A673 (cell line): ENCODE results near the gene NDST1. TPM values are rescaled to one million over a fixed set of nuclear protein-coding genes. Genes with fewer than 3 reads are reported as not detected.

Source experiments
- BruUV-seq: library from RNA; stranded (reverse); fragments of 400-500 nt; replicated peaks from 2 replicates; lab custom pipeline; 2021; lab: Mats Ljungman, UMichigan
- CTCF ChIA-PET: fragments of 300-600 bp; sonication (Branson Sonifier 250); formaldehyde crosslinking; loops from one replicate; lab custom pipeline; 2022; ENCODE audit warnings: antibody characterized with exemption; lab: Charles Lee
- POLR2A ChIA-PET: fragments of 300-600 bp; sonication (Branson Sonifier 250); formaldehyde crosslinking; loops from one replicate; lab custom pipeline; 2022; ENCODE audit warnings: antibody characterized with exemption; ENCODE audit not compliant: low non-redundant PET; lab: Charles Lee
- DNase-seq: peaks from one replicate; pipeline ENCODE4 v3.0.0-alpha.2; 2015; ENCODE audit warnings: low spot score
- H3K27ac ChIP-seq: fragments of 200-600 bp; sonication (generic); 2 replicates; pipeline ENCODE4 v1.5.1; 2016; ENCODE audit warnings: mixed run types, low read depth, mild to moderate bottlenecking, mixed read lengths, antibody characterized with exemption, low read length; ENCODE audit not compliant: poor library complexity, severe bottlenecking
- H3K27me3 ChIP-seq: fragments of 200-600 bp; sonication (generic); replicated peaks from 2 replicates; pipeline ENCODE4 v1.6.1; 2017; ENCODE audit warnings: mixed run types, low read depth, mild to moderate bottlenecking, mixed read lengths, antibody characterized with exemption, low read length; ENCODE audit not compliant: insufficient read depth, poor library complexity
- H3K36me3 ChIP-seq: fragments of 200-600 bp; sonication (generic); 2 replicates; pipeline ENCODE4 v1.6.1; 2016; ENCODE audit warnings: mixed run types, mild to moderate bottlenecking, mixed read lengths, antibody characterized with exemption, low read length; ENCODE audit not compliant: insufficient read depth, poor library complexity, severe bottlenecking
- H3K4me1 ChIP-seq: fragments of 200-600 bp; sonication (generic); 2 replicates; pipeline ENCODE4 v1.6.1; 2017; ENCODE audit warnings: mixed run types, mild to moderate bottlenecking, mixed read lengths, antibody characterized with exemption, low read length; ENCODE audit not compliant: insufficient read depth, poor library complexity, severe bottlenecking
- H3K4me3 ChIP-seq: fragments of 200-600 bp; sonication (generic); 2 replicates; pipeline ENCODE4 v1.5.1; 2016; ENCODE audit warnings: low read depth, mixed run types, mild to moderate bottlenecking, mixed read lengths, low read length; ENCODE audit not compliant: poor library complexity, severe bottlenecking
- H3K9me3 ChIP-seq: fragments of 200-600 bp; sonication (generic); 2 replicates; pipeline ENCODE4 v1.6.1; 2016; ENCODE audit warnings: mixed run types, low read depth, mild to moderate bottlenecking, mixed read lengths, antibody characterized with exemption, low read length; ENCODE audit not compliant: poor library complexity, severe bottlenecking
- EZH2 ChIP-seq: fragments of 200-600 bp; sonication (generic); IDR thresholded peaks from 2 replicates; pipeline ENCODE4 v1.6.1; 2017; ENCODE audit warnings: borderline replicate concordance, low read depth, mild to moderate bottlenecking, mixed read lengths, antibody characterized with exemption, low read length; ENCODE audit not compliant: poor library complexity, severe bottlenecking
- intact Hi-C: fragments of 100-400 bp; cut with micrococcal nuclease; formaldehyde crosslinking; loops from one replicate; pipeline ENCODE4 v1.10.0; 2022; ENCODE audit not compliant: unreplicated experiment
- total RNA-seq: library from RNA; stranded (reverse); gene quantifications from 2 replicates; pipeline ENCODE4 v1.2.3, GENCODE V29; 2021
- TF ChIP-seq, protein P1 (sequence below): fragments of 300-800, 200-600 bp; sonication (generic); conservative IDR thresholded peaks from 2 replicates; pipeline ENCODE4 v1.5.1; 2017; ENCODE audit warnings: low read depth, mild to moderate bottlenecking, antibody characterized with exemption, low read length, moderate library complexity, mixed read lengths

The NDST1 gene
- total RNA-seq, 1 experiment from 2014 or later, result 44.0 TPM

DNA sequence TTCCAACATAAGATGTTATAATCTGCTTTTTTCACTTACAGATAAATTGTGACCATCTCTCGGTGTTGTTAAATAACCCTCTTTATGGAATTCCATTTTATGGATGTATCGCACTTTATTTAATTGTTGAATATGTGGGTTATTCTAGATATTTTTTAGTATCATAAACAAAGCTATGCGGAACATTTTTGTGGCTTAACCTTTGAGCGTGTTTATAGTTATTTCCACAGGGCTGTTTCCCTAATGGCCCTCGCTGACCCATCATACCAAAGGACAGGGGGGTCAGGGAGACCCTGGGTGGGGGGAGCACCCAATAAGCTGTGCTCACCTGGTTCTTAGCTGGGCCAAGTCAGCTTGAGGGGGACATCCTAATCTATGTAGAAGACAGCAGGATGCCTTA, 65.3 kb downstream of the NDST1 start:
- CTCF ChIA-PET, result no interaction called here
- POLR2A ChIA-PET, result no interaction called here
- DNase-seq, result no peak
- Histone ChIP-seq H3K27me3 (no peaks in the 10 kb centered on the region), H3K36me3 (no peaks in the 10 kb centered on the region), H3K9me3 (no peaks in the 10 kb centered on the region), H3K27ac (no peak overlapping the region), H3K4me1 (no peaks in the 10 kb centered on the region), H3K4me3 (no peak overlapping the region)
- TF ChIP-seq EZH2, result no peak
- TF ChIP-seq, protein P1, sequence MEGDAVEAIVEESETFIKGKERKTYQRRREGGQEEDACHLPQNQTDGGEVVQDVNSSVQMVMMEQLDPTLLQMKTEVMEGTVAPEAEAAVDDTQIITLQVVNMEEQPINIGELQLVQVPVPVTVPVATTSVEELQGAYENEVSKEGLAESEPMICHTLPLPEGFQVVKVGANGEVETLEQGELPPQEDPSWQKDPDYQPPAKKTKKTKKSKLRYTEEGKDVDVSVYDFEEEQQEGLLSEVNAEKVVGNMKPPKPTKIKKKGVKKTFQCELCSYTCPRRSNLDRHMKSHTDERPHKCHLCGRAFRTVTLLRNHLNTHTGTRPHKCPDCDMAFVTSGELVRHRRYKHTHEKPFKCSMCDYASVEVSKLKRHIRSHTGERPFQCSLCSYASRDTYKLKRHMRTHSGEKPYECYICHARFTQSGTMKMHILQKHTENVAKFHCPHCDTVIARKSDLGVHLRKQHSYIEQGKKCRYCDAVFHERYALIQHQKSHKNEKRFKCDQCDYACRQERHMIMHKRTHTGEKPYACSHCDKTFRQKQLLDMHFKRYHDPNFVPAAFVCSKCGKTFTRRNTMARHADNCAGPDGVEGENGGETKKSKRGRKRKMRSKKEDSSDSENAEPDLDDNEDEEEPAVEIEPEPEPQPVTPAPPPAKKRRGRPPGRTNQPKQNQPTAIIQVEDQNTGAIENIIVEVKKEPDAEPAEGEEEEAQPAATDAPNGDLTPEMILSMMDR, result no peak
- no TSS peak for BruUV-seq
- intact Hi-C loops, result no loop called here

DNA sequence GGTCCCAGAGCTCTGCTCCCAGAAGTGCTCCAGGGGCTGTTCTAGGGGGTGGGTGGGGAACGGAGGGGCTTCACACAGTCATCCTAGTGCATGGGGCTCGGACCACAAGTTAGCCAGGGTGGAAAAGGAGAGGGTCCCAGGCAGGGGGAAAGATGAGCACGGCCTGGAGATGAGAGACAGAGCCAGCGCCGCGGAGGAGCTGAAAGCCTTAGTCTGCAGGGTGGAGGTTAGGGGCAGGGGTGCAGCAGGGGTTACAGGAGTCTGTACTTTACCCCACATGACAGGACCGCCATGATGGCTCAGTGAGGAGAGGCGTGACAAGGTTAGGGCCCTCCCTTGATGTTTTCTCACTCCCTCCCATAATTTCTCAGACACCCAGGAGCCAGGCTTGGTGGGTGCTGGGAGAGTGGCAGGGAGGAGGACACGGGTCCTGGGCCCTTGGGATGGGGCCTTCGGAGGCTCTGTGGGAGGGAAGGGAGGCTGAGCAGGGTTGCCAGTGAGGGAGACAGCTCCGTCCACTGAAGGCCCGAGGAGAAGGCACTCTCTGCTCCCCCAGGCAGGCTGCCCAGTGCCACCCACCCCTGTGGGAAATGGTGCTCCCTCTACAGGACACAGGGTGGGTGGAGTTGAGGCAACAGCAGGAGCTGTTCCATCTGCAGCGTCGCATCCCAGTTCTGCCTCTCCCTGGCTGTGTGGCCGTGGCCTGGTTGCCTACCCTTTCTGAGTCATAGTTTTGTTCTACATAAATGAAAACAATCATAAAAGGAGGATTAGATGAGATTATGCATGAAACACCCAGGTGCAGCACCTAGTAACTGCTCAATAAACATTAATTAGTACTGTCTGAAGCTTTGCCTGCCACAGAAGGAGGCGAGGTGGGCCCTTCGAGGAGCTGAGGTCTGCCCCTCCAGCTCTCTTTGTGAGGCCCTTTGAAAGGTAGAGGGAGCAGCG, 66.2 kb downstream of the NDST1 start:
- CTCF ChIA-PET, result no interaction called here
- H3K9me3 ChIP-seq, result no peaks in the 10 kb centered on the region
- DNase-seq, result no peak
- no peaks in the 10 kb centered on the region for H3K27me3 ChIP-seq
- H3K4me1 ChIP-seq, result no peaks in the 10 kb centered on the region
- POLR2A ChIA-PET, result no interaction called here
- intact Hi-C loops, result no loop called here
- no peak overlapping the region for H3K27ac ChIP-seq
- no peak for TF ChIP-seq EZH2
- TF ChIP-seq, protein P1, result peak; percentile 39
- no peaks in the 10 kb centered on the region for H3K36me3 ChIP-seq
- no peak overlapping the region for H3K4me3 ChIP-seq
- BruUV-seq, result no TSS peak

DNA sequence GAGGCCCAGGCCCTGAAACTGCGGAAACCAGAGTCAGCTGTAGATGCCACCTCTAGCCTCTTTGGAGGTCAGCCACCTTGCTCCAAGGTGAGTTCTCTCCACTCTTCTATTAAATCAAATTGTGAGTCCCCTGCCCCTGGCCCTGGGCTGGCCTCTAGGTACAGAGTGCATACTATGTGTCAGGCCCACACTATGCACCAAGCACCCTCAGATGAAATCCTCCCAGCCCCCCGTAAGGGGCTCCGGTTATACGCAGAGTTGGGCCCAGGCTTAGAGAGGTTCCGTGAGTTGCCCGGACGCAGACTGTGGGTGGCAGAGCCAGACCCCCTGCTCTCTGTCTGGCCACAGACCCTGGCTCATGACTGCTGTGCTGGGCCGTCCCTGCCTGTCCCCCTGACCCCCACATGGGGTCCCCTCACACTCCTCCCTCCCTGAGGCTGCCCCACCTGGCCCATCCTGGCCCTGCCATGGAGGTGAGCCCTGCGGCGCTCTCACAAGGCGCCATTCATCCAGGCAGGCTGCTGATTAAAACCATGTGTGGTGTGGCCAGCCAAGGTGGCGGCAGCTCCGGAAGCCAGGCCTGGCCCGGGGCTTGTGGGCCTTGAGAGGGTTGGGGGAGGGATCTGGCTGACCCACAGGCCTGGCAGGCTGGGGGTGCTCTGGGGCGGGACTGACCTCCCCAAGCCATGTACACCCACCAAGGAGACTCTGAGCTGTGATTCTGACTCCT, 67.1 kb downstream of the NDST1 start:
- no peaks in the 10 kb centered on the region for H3K27me3 ChIP-seq
- no peaks in the 10 kb centered on the region for H3K36me3 ChIP-seq
- DNase-seq, result no peak
- no peaks in the 10 kb centered on the region for H3K9me3 ChIP-seq
- TF ChIP-seq, protein P1, result no peak
- no peak for TF ChIP-seq EZH2
- no peak overlapping the region for H3K4me3 ChIP-seq
- no TSS peak for BruUV-seq
- no peaks in the 10 kb centered on the region for H3K4me1 ChIP-seq
- CTCF ChIA-PET, result no interaction called here
- no peak overlapping the region for H3K27ac ChIP-seq
- POLR2A ChIA-PET, result no interaction called here
- intact Hi-C loops, result no loop called here
